NCI-H2227 (cell line): ENCODE data around the gene PPEF1.

ENCODE experiments used
- DNase-seq: peaks from one replicate; lab custom pipeline; 2025; ENCODE audit not compliant: unreplicated experiment; lab: John Stamatoyannopoulos, UW

PPEF1 gene

DNA sequence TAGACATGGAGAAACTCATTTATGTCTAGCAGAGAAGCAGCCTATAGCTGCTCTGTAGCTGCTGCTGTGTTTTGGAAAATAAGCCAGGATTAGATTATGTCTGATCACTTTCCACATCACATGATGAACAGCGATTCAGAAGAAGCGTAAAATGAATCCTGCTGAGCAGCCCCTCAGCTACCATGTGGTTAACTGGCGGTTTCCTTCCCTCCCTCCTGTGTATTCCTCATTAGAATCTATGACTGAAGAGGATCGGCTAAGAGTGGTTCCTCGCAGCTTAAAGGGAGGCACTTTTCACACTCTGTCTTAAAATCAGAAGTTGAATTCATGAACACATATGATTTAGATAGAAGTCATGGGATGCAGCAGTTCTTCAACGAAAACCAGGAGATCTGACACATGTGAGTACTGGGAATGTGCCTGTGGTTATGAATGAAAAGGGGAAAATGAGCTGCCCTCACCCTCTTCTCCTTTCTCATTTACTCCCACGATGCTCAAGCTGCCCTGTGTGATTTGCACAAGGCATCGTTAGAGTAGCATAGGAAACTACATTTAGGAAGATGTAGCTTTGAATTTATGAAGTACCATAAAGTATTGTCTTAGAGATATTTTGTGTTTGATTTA is at the start of gene PPEF1:
Gene PPEF1 (plus strand): TSS at position 220 of the 624 bp plus-strand sequence. CDS start 136 bp downstream, at position 356.
- DNase-seq = peak; percentile 71

DNA sequence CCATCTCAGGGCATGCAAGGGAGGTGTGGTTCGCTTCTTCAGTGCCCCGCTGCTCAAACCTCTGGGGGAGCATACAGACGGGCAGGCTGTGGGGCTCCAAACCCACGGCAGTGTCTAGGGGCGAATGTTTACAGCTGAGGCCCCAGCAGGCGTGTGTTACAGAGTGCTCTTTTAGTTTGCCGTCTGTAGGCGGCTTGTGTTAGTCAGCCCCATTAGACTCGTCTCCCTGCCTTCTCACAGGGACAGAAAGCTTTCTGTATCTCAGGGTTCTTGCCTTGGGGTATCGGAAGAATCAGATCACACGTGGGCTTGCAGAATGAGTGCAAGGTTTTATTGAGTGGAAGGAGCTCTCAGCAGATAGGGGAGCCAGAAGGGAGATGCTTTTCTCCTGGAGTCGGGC is 46.2 kb upstream of the PPEF1 start:
- DNase-seq = no peak

GRCh38 chrX:18664947-18665346 is 42.5 kb upstream of the PPEF1 start:
- DNase-seq = no peak

DNA sequence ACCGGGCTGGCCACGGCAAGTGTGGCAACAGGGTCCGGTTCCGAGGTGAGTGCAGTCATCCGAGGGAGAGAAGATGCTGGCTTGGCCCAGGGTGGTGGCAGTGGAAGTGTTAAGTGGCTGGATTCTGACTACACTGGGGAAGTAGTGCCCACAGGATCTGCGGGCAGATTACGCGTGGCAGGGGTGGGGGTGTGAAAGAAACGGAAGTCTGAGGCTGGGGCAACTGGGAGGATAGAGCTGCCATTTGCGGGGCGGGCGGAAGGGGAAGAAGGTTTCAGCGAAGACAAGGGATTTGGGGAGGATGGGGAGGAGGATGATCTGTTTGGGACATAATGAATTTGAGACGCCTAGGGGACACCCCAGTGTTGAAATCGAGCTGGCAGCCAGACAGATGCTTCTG is 40.8 kb upstream of the PPEF1 start:
- DNase-seq = no peak

DNA sequence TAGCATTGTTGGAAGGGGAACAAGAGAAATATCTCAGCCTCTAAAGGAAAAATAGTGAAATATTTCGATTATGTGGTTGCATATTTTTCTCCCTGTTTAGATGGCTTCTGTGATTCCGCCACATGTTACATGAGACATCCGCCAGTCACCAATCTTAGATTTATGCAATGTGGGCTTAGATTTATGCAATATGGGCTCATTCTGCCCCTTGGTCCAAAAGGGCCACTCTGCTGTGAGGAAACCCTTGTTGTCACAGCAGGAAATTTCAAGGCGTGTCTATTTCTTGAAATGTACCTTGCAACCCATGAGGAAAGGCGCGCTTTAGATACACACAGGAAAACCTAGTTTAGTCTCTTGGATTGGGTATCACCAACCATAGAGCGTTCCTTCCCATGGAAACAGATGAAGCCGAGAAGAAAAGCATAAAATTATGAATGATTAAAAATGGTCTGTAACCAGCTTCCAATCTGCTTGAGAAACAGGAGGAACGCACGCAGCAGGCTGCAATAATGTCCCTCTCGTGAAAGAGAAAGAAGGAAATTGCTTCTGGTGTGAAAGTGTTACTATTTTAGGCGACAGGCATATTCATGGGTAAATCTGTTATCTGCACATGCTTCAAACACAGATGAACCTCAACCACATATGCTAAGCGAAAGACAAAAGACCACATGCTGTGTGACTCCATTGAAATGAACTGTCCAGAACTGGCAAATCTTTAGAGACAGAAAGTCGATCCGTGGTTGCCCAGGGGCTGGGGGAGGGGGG is 39.2 kb upstream of the PPEF1 start:
- DNase-seq = peak; percentile 44

- no peak for DNase-seq
Observed at GRCh38 chrX:18672008-18672407, 35.4 kb upstream of the PPEF1 start, which contains the start of gene RS1. Gene RS1 (minus strand): TSS chrX:18672108. CDS start chrX:18672068, 40 bp downstream.

DNA sequence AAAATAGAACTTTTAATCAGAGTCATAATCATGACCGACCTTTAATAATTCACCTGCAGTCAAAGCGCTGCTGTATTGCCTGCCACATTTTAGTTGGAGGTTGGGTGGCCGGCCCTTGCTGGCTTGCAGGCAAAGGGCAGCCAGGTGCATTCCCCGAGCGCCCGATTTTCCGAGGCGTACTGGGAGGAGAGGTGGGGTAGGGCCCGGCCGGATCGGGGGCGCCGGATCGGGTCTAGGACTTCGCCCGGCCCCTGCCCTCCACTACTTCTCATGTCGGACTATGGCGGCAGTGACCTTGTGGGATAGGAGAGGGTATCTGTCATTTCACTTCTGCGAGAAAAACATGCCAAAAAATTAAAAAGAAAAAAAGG is 33.0 kb upstream of the PPEF1 start:
- no peak for DNase-seq

DNA sequence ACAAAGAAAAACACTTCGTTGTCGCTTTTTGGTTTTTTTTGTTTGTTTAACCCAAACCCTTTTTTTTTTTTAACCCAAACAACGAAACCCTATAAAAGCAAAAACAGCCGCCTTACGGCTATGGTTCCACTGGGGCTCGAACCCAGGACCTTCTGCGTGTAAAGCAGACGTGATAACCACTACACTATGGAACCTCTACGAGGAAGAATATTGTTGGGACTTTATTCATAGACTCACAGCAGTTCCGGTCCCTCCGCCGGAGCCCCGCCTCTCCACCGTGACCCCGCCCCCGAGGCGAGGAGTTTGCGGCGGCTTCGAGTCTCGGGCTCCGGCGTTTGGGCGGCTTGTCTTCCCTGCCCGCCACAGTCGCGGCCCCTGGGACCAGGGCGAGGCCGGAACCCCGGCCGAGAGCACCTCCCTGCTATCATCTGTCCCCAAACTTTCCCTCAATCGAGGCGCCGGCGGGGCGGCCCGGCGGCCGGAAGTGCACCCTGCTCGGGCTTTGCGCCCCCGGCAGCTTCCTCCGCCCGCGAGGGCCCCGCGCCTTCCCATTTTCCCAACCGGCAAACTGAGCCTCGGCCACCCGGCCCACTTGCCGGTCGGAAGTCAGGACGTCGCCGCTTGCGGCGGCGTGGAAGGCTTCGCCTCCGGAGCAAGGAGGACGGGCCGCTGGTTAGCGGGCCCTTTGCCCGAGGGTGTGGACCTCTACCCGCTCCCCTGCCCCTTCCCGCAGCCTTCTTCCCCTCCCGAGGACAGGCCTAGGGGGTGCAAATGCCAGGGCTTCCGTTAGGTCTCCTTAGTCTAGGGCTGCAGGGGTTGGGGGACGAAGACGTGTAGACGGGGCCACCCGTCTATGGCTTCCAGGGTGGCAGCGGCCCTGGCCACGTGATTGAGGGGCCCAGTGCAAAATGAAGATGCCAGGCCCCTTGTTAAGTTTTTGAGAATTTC is 32.4 kb upstream of the PPEF1 start:
- peak; percentile 94 for DNase-seq

GRCh38 chrX:18676050-18676449 is 31.4 kb upstream of the PPEF1 start:
- DNase-seq = no peak

- DNase-seq = peak; percentile 73
Observed at GRCh38 chrX:18676470-18676869, 31.0 kb upstream of the PPEF1 start.

DNA sequence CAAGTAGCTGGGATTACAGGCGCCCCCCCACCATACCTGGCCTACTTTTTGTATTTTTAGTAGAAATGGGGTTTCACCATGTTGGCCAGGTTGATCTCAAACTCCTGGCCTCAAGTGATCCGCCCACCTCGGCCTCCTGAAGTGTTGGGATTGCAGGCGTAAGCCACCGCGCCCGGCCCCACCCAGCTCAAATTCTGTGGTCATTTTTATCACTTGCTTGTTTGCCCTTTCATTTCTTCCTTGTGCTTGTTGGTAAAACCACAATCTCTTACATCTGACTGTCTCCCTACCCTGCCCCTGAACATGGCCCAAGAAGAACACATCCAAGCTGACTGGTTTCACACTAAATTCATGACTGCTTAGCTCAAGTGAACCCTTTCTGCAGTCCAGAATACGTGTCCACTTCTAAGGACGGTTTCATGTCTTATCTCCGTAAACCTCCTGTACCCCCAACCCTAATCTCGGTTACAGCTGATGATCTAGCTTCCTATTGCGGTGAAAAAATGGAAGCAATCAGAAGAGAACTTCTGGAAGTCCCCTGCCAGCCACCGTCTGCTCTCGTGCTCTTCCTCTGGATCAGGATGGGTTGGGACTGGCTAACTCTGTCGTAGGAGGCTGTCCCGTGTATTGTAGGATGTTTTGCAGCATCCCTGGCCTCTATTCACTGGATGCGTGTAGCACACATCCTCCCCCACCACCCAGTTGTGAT is 30.1 kb upstream of the PPEF1 start:
- DNase-seq = no peak

GRCh38 chrX:18681996-18682395 is 25.4 kb upstream of the PPEF1 start:
- DNase-seq = no peak

GRCh38 chrX:18682979-18683387 is 24.5 kb upstream of the PPEF1 start:
- DNase-seq = no peak

DNA sequence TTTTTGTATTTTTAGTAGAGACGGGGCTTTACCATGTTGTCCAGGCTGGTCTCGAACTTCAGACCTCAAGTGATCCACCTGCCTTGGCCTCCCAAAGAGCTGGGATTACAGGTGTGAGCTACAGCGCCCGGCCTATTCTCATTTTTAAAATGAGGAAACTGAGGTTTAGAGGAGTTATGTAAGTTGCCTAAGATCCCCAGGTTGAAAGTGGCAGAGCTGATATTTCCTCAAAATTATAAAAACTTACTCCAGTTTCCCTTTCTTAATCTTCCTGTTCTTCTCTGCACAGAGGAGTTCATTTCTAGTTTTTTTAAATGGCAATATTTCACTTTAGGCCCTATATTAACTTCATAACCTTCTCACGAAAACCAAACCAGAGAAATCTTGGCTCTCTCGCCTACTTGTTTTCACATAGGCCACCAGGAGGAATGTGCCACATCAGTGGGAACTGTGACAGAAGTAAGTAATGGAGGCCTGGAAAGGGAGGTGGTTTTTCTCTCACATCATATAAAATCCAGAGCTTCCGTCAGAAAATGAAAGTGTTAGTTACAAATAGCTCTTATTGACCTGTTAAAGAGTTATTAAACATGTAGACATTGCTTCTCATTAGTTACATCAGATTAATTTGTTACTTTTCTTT is 19.5 kb upstream of the PPEF1 start:
- no peak for DNase-seq

DNA sequence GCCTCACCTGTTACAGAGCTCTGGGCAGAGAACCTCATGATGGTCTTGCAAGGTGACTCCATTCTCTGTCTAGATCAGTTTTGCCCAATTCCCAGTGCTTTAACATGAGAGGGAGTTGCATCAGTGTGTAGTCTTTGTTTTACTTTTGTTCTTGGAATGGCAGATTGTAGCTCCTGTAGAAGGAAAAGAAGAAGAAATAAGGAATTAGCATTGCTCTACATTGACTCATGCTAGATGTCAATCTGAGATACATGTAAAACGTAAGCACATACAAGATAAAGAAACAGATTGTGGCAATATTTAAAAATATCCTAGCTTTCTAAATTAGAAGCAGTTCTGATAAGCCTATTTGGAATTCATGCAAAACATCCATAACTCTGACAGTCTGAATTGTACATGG is 16.0 kb upstream of the PPEF1 start:
- no peak for DNase-seq

DNA sequence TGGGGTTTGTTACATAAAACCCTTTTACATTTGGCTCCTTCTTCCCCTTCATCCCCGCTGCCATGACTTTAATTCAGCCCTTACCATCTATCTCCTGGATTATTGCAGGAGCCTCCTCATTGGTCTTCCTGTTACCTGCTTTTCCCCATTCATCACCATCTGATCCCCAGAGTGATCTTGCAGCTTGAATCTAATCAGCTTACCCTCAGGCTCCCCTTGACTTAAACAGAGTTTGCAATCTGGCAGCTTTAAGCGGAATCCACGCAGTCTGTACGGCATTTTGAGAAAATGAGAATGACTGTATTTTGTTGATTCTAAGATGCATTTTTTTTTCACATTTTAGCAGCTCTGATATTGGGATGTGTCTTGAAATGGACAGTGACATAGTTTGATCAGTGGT is 14.9 kb upstream of the PPEF1 start:
- DNase-seq = no peak

DNA sequence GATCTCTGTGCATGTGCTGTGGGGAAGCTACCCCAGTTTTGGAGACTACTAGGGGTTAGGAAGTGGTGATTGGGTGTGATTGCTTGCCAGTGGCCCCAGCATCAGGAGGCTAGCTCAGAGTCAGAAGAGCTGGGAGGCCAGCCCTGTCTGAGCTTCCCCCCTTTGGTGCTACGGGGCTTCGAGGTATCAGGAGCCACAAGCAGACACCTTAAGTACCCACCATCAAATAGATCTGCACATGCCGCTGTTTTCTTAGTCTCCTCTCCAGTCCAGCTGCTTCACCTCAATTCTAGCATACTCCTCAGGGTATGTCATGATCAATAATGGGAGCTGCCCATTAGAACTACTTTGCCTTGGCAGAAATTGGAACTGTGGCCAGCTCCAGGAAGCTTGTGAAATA is 10.8 kb upstream of the PPEF1 start:
- DNase-seq = no peak

DNA sequence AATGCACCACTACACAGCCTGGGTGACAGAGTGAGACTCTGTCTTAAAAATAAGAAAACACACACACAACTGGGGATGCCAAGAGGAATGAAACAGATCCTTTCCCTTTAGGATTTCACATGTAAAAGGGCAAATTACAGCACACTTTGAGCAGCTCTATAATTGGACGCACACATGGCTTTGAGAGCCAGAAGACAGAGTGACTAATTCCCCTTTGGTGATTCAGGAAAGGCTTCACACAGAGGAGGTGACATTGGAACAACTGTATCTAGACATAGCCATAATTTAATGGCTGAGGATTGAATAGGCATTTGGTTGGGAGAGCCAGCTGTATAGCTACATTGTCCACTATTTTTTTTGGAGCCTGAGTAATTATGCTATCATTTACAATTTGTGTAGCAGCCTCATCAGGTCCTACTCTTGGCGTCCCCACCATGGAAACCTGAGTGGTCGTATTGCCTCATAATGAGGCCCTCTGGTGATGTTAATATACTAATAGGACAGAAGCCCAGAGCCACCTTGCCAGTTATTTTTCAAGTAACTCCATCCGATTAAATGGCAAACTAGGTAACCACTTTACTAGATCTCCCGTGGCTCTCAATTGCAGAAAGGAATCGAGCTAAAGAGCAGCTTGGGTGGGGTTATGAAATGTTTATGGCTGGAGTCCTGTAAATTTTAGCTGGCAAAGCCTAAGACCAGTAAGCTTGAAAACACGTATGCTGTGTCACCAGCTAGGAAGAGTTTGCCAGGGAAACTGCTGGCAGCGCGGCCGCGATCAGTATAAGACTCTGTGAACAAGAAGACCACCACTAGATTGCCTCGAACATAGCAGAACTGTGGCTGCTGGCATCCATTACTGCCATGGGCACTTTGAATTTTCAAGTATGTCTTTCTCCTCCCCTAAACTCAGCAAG is 8.5 kb upstream of the PPEF1 start:
- DNase-seq = peak; percentile 40

DNA sequence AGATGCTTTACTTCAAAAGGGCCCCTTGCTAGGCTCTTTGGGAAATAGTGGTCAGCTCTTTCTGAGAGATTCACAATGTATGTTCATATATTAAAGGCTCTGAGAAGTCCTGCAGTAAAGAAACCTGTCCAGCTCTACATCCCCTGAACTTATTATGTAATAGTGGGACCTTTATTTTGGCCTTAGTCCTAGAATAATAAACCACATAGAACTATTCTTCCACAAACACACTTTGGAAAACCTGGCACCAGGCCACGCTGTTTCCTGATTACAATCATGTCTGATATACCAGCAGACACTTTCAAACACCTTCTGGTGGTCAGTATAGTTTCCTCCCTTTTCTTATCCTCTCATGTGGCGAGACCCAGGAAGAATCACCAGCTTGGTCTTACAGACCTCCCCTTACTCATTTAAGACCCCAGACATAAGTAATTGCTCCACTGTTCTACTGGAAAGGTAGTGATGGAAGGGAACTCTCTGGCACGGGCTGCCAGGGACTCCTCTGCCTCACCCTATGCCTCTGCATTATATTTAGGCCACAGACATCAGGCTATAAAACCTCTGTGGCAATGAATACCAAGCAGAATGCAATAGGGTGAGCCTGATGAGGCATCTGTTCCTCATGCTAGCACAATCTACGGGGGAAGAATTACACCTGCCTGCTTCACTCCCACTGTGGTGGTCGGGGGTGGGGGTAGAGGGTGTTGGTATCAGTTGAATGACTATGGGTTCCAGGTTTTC is 5.7 kb upstream of the PPEF1 start:
- DNase-seq = no peak
